Cardiac fibroblast (primary cell): ENCODE results near the gene SMIM38.

Experiments
- DNase-seq, 2 donors: peaks; one replicate each; pipeline versions ENCODE4 v3.0.0 to v3.0.0-alpha.2; 2010; ENCODE audit warnings: low read depth in 2 of 2
- H3K4me3 ChIP-seq, 2 donors: replicated peaks in 1 of 2; 1 replicate in 1 of 2; 2 replicates in 1 of 2; pipeline ENCODE4 v1.5.1; 2011; ENCODE audit warnings: low read depth in 2 of 2, low read length in 2 of 2, mild to moderate bottlenecking in 2 of 2, moderate library complexity in 1 of 2
- CTCF ChIP-seq: IDR thresholded peaks from one replicate; pipeline ENCODE4 v1.5.1; 2011; ENCODE audit warnings: low read depth, mild to moderate bottlenecking, low read length, inconsistent platforms

The SMIM38 gene

GRCh38 chr11:69160296-69161116 is 4.8 kb downstream of the SMIM38 start:
- no peak for DNase-seq
- no peak for TF ChIP-seq CTCF
- H3K4me3 ChIP-seq: no peak overlapping the region

GRCh38 chr11:69161117-69161407 is 5.3 kb downstream of the SMIM38 start:
- no peak overlapping the region for H3K4me3 ChIP-seq
- no peak for DNase-seq
- no peak for TF ChIP-seq CTCF

- no peak for DNase-seq
- H3K4me3 ChIP-seq: no peak overlapping the region
- TF ChIP-seq CTCF: no peak
Measured at GRCh38 chr11:69162505-69162904, 6.8 kb downstream of the SMIM38 start.

GRCh38 chr11:69163842-69164241 is 8.1 kb downstream of the SMIM38 start:
- H3K4me3 ChIP-seq: no peak overlapping the region
- no peak for DNase-seq
- TF ChIP-seq CTCF: no peak

GRCh38 chr11:69164824-69165223 is 9.1 kb downstream of the SMIM38 start:
- H3K4me3 ChIP-seq: no peak overlapping the region
- DNase-seq: no peak
- TF ChIP-seq CTCF: no peak

GRCh38 chr11:69165775-69166174 is 10.0 kb downstream of the SMIM38 start:
- no peak overlapping the region for H3K4me3 ChIP-seq
- no peak for DNase-seq
- TF ChIP-seq CTCF: no peak
